Daoy (cell line): ENCODE results near the gene IFNL3. TPM values are rescaled to one million over a fixed set of nuclear protein-coding genes. Genes with fewer than 3 reads are reported as not detected.
"Not testable (repeated sequence)": the region's sequence is repeated elsewhere in the genome, so short reads cannot be mapped to it uniquely, and the experiment has no call there.

Experiments used
- DNase-seq: peaks from one replicate; pipeline ENCODE4 v3.0.0-alpha.2; 2015; ENCODE audit warnings: low read depth
- total RNA-seq: library from RNA; depleted of rRNA; stranded (reverse); fragments of >200 nt; shearing (Covaris generic); gene quantifications from 2 replicates; pipeline ENCODE4 v1.2.3, GENCODE V29; 2014

The IFNL3 gene
- total RNA-seq, 1 experiment from 2014 or later, result not detected

- no peak for DNase-seq
Observed at GRCh38 chr19:39218230-39219007, 26.4 kb downstream of the IFNL3 start.

GRCh38 chr19:39217094-39217493 is 27.7 kb downstream of the IFNL3 start:
- DNase-seq, result no peak

- not testable (repeated sequence) for DNase-seq
Observed at GRCh38 chr19:39215323-39215722, 29.5 kb downstream of the IFNL3 start.

- DNase-seq, result peak; percentile 49
Observed at GRCh38 chr19:39212375-39212742, 32.4 kb downstream of the IFNL3 start.

GRCh38 chr19:39211731-39212374 is 33.0 kb downstream of the IFNL3 start:
- peak; percentile 59 for DNase-seq

GRCh38 chr19:39209196-39209595 is 35.6 kb downstream of the IFNL3 start:
- DNase-seq, result no peak

- no peak for DNase-seq
Observed at GRCh38 chr19:39208175-39208795, 36.5 kb downstream of the IFNL3 start.

- DNase-seq, result no peak
Observed at GRCh38 chr19:39207293-39207836, 37.4 kb downstream of the IFNL3 start.

GRCh38 chr19:39206122-39206521 is 38.7 kb downstream of the IFNL3 start:
- DNase-seq, result no peak

- DNase-seq, result no peak
Observed at GRCh38 chr19:39205449-39205764, 39.4 kb downstream of the IFNL3 start.

- DNase-seq, result no peak
Observed at GRCh38 chr19:39203372-39204341, 41.1 kb downstream of the IFNL3 start, which contains the start of gene SYCN. TSS of gene SYCN (minus strand) at chr19:39204263. CDS start at chr19:39204254, 9 bp downstream.

- no peak for DNase-seq
Observed at GRCh38 chr19:39202998-39203355, 41.8 kb downstream of the IFNL3 start.

- no peak for DNase-seq
Observed at GRCh38 chr19:39200803-39201115, 44.0 kb downstream of the IFNL3 start.

GRCh38 chr19:39200066-39200802 is 44.6 kb downstream of the IFNL3 start:
- no peak for DNase-seq

- DNase-seq, result peak; percentile 64
Observed at GRCh38 chr19:39199025-39199424, 45.8 kb downstream of the IFNL3 start.

- no peak for DNase-seq
Observed at GRCh38 chr19:39197808-39198207, 47.0 kb downstream of the IFNL3 start.

- DNase-seq, result no peak
Observed at GRCh38 chr19:39196860-39197562, 47.8 kb downstream of the IFNL3 start, which contains the start of gene NCCRP1. TSS of gene NCCRP1 (plus strand) at chr19:39196964. CDS start at chr19:39196983, 19 bp downstream.

GRCh38 chr19:39196320-39196719 is 48.5 kb downstream of the IFNL3 start:
- no peak for DNase-seq

GRCh38 chr19:39195755-39196154 is 49.1 kb downstream of the IFNL3 start:
- no peak for DNase-seq

- peak; percentile 50 for DNase-seq
Observed at GRCh38 chr19:39194832-39195542, 49.8 kb downstream of the IFNL3 start.
